T-helper 17 cell (primary cell): Measurements from ENCODE around the gene POC1A. TPM values are rescaled to one million over a fixed set of nuclear protein-coding genes. Genes with fewer than 3 reads are reported as not detected.

Experiments
- ATAC-seq: fragments of 150-1000 bp; cut with Tn5 transposase; 2 replicates; pipeline ENCODE4 v1.10.0; 2021; ENCODE audit warnings: mild to moderate bottlenecking, moderate library complexity
- DNase-seq, 3 donors: peaks; one replicate each; pipeline versions ENCODE4 v3.0.0 to v3.0.0-alpha.2; 2020 to 2021
- H3K9me3 ChIP-seq: one replicate; pipeline ENCODE4 v1.7.0; 2013; ENCODE audit warnings: low read length, mild to moderate bottlenecking; ENCODE audit not compliant: control insufficient read depth, poor library complexity, severe bottlenecking
- H3K27ac Mint-ChIP-seq: one replicate; pipeline ENCODE4 v1.8.0; 2022; ENCODE audit warnings: mild to moderate bottlenecking, moderate library complexity, mixed read lengths
- H3K27me3 Mint-ChIP-seq: one replicate; pipeline ENCODE4 v1.8.0; 2022; ENCODE audit warnings: mixed read lengths
- H3K36me3 Mint-ChIP-seq: one replicate; pipeline ENCODE4 v1.8.0; 2022; ENCODE audit warnings: low read depth, mixed read lengths
- H3K4me1 Mint-ChIP-seq: one replicate; pipeline ENCODE4 v1.8.0; 2022; ENCODE audit warnings: mild to moderate bottlenecking, mixed read lengths
- H3K4me3 Mint-ChIP-seq: one replicate; pipeline ENCODE4 v1.8.0; 2022; ENCODE audit warnings: mild to moderate bottlenecking, moderate library complexity, mixed read lengths
- total RNA-seq, 4 donors: library from RNA in 2 of 4; stranded (reverse) in 2 of 4; gene quantifications; one replicate each; pipeline ENCODE4 v1.2.3 and lab custom pipeline; 2022 to 2026

Gene POC1A
- total RNA-seq, 2 donors from 2014 or later: 0.47 to 1.4 TPM

DNA sequence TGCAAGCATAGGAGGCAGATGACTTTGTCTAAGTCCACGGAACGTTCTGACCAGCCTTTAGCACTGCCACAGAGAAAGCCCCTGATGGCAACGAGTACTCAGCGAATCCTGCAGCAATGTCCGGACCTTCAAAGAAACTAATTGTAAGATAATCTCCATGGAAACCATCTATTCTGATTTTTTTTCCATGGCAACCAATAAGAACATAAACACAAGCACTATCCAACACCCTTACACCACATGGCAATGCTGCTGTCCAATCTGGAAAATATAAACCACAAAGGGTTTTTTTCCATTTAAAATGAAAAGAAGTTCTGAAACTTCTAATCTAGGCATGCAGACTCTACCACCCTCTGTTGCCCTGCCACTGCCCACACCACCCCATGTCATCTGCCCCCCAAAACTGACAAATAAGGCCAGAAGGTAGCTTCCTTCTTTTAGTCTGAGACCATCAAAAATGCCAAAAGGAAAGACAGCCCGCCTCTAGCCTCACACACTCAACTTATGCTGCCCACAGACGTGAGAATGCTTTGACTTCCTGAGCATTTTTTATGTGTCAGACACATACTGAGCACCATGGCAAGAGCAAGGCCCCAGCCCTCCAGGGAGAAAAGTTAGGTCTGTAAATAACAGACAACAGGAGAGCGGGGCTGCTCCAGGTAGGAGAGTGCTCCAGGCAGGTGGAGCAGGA is 44.5 kb downstream of the POC1A start:
- no peak overlapping the region for H3K4me3 Mint-ChIP-seq
- no peak for DNase-seq
- H3K36me3 Mint-ChIP-seq: no peaks in the 10 kb centered on the region
- no peaks in the 10 kb centered on the region for H3K27me3 Mint-ChIP-seq
- peaks cover 2% of the 10 kb centered on the region for H3K4me1 Mint-ChIP-seq
- no peak overlapping the region for H3K27ac Mint-ChIP-seq
- no peaks in the 10 kb centered on the region for H3K9me3 ChIP-seq
- no peak for ATAC-seq

DNA sequence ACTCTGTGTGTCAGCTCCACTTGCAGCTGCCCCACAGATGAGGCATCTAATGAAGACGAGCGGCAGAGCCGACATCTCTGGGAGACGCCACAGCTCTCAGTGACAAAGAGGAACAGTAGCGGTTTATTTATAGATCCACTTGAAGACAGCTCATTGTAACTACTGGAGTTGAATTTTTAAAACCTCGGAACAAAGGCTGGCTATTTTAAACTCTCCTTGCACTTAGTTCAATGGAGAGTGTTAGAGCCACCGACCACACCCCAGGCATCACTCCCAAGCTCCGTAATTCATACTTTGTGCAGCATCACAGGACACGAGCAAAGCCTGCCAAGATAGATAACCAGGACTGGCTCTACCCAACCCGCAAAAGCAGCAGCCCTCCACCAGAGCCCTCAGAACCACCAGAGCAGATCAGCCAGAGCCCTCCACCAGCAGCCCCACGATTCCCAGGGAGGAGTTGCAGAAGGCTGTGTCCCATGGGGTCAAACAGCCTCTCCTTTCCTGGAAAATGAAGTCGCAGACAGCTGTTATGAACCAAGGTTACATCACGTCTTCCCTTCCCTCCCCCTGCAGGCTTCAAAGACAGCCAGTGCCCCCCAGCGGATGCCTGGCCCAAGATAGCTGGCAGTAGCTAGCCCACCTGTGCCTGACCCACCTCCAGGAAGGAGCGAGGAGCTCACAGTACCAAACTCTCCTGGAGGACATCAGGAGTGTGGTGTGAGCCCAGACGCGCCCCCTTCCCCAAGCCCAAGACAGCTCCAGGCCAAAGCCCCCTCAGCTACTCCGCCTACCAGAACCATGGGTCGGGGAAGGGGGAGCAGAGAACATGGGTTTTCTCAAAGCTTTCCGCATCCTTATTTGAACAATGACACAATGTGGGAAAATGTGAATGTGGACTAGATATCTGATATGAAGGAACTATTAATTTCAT is 45.7 kb downstream of the POC1A start:
- no peak for DNase-seq
- H3K27me3 Mint-ChIP-seq: no peaks in the 10 kb centered on the region
- no peak for ATAC-seq

DNA sequence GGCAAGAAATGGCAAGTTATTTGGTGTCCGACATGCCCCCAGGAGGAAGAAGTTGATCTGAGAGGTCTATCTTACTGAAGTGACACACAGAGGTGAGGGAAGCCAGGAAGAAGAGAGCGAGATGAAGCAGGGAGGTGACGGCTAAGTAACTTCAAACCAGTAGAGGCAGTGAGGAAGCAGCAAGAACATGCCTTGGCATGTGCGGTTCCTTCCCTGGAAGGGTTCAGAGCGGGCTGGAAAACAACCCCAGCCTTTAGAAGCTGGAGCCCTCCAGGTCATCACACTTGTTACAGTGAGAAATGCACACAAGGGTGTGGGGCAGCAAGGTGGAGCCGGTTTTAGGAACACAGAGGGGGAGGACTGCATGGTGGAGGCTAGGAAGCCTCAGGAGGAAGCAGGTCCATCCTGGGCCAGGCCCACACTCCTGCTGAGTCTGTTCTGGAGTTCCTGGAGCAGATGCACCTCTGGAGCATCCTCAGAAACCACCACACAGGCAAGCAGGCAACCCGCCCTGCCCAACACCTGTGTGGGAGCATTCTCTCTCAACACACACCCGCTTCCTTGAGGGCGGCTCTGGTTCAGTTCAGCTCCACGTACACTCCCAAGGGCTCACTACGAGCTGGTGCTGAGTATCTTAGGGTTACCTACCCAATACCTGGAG is 47.1 kb downstream of the POC1A start:
- DNase-seq (no peak), ATAC-seq (no peak)
- Mint-ChIP-seq H3K36me3 (no peaks in the 10 kb centered on the region), H3K27me3 (no peaks in the 10 kb centered on the region), H3K27ac (no peak overlapping the region), H3K4me1 (peaks cover 2% of the 10 kb centered on the region), H3K4me3 (no peak overlapping the region)
- H3K9me3 ChIP-seq: no peaks in the 10 kb centered on the region

More for the DNA sequence above, 45.7 kb downstream of the POC1A start:
- H3K9me3 ChIP-seq: no peaks in the 10 kb centered on the region
- H3K4me1 Mint-ChIP-seq: peaks cover 2% of the 10 kb centered on the region
- H3K27ac Mint-ChIP-seq: peak overlapping the region; percentile 11
- no peak overlapping the region for H3K4me3 Mint-ChIP-seq
- H3K36me3 Mint-ChIP-seq: no peaks in the 10 kb centered on the region

DNA sequence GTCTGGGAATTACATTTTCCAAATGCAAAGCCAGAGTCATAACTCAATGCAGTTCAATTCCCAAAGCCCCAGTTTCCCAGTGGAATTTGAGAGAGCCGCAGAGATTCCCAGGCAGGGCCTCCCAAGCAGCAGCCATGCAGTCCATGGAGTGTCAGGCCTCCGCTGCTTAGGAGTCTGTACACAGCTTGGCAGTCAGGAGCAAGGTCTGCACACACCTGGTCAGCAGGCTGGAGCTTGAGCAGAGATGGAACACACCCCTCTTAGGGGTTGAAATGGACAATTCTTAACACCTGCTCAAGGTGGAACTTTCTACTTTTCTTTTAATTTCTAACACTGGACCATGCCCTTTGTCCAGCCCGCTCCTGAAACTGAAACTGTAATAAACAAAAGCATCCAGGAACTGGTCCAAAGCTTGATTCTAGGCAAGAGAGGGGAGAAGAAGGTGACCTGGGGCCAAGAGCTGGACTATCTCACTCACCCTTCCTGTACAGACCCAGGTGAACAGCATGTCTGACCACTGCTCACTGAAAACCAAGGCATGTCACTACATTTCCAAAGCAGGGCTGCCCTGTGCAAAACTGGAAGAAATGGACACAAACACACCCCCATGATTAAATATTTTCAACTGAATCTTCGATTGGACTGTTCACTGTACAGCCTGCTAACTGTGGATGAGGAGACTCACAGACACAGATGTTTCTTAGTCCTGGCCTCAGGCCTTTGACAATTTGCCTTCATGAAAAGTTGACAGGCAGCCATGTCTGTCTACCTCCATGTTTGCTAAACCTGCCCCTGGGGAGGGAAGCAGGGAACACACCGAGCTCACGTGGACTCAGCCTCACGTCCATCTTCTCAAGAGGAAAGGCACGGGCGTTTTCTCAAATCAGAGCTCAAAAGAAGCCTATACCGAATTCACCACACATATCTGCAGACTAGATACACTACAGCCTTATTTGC is 49.3 kb downstream of the POC1A start:
- no peak for ATAC-seq
- DNase-seq: no peak
- no peaks in the 10 kb centered on the region for H3K36me3 Mint-ChIP-seq
- H3K9me3 ChIP-seq: no peaks in the 10 kb centered on the region
- H3K27ac Mint-ChIP-seq: no peak overlapping the region
- no peak overlapping the region for H3K4me3 Mint-ChIP-seq
- H3K27me3 Mint-ChIP-seq: no peaks in the 10 kb centered on the region
- peaks cover 2% of the 10 kb centered on the region for H3K4me1 Mint-ChIP-seq

DNA sequence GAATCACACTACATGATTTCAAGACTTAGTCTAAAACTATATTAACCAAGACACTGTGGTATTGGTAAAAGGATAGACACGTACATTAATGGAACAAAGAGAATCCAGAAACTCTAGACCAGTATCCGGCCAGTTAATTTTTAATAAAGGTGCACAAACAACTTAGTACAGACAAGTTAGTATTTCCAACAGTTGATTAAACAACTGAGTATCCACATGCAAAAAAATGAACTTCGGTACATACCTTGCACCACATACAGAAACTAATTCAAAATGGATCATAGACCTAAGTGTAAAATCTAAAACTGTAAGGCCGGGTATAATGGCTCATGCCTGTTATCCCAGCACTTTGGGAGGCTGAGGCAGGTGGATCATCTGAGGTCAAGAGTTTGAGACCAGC is 51.3 kb downstream of the POC1A start:
- no peaks in the 10 kb centered on the region for H3K27me3 Mint-ChIP-seq
- no peak for DNase-seq
- no peaks in the 10 kb centered on the region for H3K9me3 ChIP-seq
- H3K4me1 Mint-ChIP-seq: peaks cover 2% of the 10 kb centered on the region
- H3K27ac Mint-ChIP-seq: no peak overlapping the region
- H3K4me3 Mint-ChIP-seq: no peak overlapping the region
- no peak for ATAC-seq
- H3K36me3 Mint-ChIP-seq: no peaks in the 10 kb centered on the region

DNA sequence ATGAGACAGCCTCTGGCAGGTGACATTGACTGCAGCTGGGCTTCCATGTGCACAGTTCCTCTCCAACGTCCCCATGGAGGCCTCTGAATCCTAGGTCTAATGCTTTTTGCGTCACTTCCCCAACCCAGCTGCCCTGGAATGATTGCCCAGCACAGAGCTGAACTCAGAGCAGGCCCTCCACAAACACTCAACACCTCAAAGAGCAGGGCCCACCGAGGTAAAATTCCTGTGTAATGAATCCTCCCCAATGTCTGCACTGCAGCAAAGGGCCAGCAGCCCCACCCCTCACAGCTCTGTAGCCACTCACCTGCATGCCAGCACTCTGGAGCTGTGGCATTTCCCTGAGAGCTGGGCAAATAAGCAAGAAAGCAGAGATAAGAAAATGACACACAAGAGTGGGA is 55.2 kb downstream of the POC1A start:
- H3K9me3 ChIP-seq: no peaks in the 10 kb centered on the region
- no peak overlapping the region for H3K4me3 Mint-ChIP-seq
- DNase-seq (no peak), ATAC-seq (no peak)
- no peak overlapping the region for H3K27ac Mint-ChIP-seq
- H3K27me3 Mint-ChIP-seq: no peaks in the 10 kb centered on the region
- peaks cover under 1% of the 10 kb centered on the region for H3K36me3 Mint-ChIP-seq
- H3K4me1 Mint-ChIP-seq: no peaks in the 10 kb centered on the region

DNA sequence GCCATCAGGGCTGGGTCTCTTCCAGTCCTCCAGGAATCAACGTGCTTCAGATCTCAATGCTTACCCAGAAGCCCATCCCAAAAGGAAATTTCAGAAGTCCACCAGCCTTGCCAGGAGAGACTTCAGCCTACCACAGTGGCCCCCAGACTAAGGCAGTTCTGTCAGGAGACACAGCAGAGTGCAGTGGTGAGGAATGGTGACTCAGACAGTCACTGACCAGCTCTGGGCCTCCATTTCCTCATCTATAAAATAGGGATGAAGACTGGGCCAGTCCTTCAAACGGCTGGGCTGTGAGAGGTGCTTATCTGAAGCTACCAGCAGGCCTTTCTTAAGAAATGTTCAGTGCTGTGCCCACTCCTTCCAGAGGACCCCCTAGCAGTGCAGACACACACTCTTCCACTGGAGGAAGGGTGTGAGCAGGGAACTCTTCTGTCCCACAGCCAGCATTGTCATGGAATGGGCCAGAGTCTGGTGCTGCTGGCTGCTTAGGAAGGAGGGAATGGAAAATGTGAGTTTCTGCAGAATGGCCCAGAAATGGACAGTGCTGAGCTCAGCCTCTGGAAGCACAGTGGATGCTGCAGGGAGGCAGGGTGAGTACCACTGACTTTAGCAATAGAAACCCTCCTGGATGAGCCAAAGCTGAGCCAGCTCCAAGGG is 56.2 kb downstream of the POC1A start:
- H3K9me3 ChIP-seq: no peaks in the 10 kb centered on the region
- H3K27me3 Mint-ChIP-seq: no peaks in the 10 kb centered on the region
- no peak overlapping the region for H3K27ac Mint-ChIP-seq
- no peaks in the 10 kb centered on the region for H3K4me1 Mint-ChIP-seq
- ATAC-seq: no peak
- peaks cover 2% of the 10 kb centered on the region for H3K36me3 Mint-ChIP-seq
- H3K4me3 Mint-ChIP-seq: no peak overlapping the region
- DNase-seq: no peak

DNA sequence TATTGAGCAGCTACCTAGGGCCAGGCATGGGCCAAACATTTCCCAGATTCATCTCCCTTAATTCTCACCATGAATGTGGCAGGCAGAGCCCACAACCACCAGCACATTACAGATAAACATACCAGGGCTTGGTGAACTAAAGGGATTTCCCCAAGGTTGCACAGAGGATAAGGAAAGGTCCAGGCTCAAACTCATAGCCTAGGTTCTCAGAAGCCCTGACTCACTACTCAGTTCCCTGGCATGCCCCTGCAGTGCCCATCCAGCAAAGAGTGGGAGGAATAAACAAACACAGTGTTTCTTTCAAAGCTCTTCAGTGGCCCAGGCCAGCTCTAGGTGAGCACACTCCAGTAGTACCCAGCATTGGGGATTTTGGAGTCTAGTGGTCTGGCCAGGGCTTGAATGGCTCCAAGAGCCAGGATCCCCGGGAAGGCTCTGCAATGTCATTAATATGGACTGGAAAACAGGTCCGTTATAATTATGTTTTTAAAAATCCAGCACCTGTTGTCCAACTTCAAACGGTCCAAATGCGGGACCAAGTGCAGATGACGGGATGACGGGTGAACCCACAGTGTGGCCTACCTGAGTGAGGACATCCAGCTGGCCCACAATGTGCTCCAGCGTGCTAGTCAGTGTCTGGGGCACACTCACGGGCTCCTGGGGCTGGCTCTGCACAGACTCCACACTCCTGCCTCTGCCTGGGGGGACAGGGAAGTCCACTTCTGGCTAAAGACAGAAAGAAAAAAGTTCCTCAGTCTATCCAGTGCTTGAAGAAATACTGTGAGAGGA is 58.0 kb downstream of the POC1A start:
- ATAC-seq: no peak
- no peak overlapping the region for H3K27ac Mint-ChIP-seq
- H3K4me1 Mint-ChIP-seq: no peaks in the 10 kb centered on the region
- H3K4me3 Mint-ChIP-seq: no peak overlapping the region
- H3K27me3 Mint-ChIP-seq: no peaks in the 10 kb centered on the region
- peaks cover 2% of the 10 kb centered on the region for H3K36me3 Mint-ChIP-seq
- DNase-seq: no peak
- no peaks in the 10 kb centered on the region for H3K9me3 ChIP-seq

DNA sequence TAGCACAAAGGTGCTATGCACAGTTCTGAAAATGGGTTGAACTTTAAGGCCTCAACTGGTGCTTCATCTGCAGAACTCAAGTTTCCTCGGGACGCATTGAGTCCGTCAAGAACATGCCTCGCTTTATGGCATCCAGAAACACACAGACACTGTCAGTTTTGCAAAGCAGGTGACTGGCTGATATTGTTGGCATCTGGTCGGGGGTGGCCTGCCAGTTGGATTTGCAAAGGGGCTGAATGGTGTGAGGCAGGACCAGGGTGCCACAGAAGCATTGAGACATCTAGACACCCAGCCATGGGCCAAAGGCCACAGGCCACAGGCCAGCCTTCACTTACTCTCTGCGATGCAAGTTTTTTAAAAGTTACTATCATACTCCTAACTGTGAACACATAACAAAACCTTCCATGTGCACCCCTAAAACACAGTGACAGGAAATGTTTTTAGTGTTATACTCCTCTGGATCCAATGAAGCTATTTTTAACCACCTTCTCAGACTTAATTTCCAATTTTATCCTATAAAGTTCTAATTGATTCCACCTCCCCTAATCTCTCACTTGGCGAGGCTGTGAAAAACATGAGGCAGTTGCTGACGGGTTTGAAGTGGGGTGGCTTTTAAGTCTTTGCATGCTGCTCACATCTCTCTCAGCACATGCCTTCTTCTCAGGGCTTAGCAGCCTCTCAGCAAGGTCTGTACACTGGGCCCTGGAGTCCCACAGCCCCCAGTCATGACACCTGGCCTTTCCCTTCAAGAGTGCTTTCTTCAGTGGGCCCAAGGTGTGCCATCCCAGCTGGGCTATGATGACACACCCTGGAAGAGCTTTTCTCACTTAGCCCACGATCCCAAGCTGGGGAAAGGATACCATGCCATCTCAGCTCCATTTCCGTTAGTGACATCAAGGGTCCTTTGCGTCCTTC is 59.4 kb downstream of the POC1A start:
- DNase-seq (no peak), ATAC-seq (no peak)
- H3K36me3 Mint-ChIP-seq: peaks cover 2% of the 10 kb centered on the region
- H3K4me1 Mint-ChIP-seq: no peaks in the 10 kb centered on the region
- no peak overlapping the region for H3K27ac Mint-ChIP-seq
- H3K9me3 ChIP-seq: no peaks in the 10 kb centered on the region
- H3K27me3 Mint-ChIP-seq: no peaks in the 10 kb centered on the region
- no peak overlapping the region for H3K4me3 Mint-ChIP-seq

DNA sequence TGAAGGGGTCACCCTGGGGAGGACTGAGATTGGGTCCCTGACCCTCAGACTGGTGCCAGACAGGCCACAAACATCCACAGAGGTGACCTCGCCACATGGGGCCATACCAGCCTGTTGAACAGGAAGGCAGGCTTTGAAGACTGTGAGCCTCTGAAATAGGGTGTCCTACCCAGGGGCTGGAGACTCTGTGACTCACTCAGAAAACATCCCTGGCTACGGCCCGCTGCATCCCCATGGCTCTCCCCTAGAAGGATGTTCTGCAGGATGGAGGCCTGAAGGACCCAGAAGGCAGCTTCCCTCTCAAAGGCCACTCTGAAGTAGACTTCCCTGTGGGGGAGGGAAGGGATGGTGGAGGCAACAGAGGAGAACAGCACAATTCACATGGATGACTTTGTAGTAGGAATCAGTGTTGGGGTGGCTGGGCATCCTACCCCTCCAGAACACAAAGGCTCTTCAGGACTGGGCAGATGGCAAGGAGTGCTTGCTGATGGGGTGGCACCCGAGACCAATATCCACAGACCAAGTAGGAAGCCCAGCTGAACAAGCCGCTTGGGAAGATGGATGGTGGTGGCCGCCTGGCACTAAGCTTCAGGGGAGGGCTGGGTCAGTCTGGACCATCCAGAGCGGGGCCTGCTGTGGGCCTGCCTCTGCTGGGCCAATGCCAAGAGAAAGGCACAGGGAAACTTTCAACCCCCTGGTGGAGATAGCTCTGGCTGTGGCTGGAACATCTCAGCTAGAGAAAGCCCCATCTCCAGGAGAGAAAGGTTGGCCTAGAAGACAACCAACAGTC is 60.3 kb downstream of the POC1A start:
- H3K27ac Mint-ChIP-seq: no peak overlapping the region
- H3K4me1 Mint-ChIP-seq: no peaks in the 10 kb centered on the region
- no peaks in the 10 kb centered on the region for H3K27me3 Mint-ChIP-seq
- H3K36me3 Mint-ChIP-seq: peaks cover 2% of the 10 kb centered on the region
- ATAC-seq (no peak), DNase-seq (no peak)
- H3K9me3 ChIP-seq: no peaks in the 10 kb centered on the region
- H3K4me3 Mint-ChIP-seq: no peak overlapping the region
